NCI-H2107 treated with DMSO at 0.1 percent for 48 hours (cell line): ENCODE results near the gene ZNF581.

Experiments used
- DNase-seq: peaks from one replicate; lab custom pipeline; 2025; ENCODE audit not compliant: unreplicated experiment; lab: John Stamatoyannopoulos, UW

Gene ZNF581

GRCh38 chr19:55661826-55662225, 18.4 kb downstream of the ZNF581 start:
- no peak for DNase-seq

DNA sequence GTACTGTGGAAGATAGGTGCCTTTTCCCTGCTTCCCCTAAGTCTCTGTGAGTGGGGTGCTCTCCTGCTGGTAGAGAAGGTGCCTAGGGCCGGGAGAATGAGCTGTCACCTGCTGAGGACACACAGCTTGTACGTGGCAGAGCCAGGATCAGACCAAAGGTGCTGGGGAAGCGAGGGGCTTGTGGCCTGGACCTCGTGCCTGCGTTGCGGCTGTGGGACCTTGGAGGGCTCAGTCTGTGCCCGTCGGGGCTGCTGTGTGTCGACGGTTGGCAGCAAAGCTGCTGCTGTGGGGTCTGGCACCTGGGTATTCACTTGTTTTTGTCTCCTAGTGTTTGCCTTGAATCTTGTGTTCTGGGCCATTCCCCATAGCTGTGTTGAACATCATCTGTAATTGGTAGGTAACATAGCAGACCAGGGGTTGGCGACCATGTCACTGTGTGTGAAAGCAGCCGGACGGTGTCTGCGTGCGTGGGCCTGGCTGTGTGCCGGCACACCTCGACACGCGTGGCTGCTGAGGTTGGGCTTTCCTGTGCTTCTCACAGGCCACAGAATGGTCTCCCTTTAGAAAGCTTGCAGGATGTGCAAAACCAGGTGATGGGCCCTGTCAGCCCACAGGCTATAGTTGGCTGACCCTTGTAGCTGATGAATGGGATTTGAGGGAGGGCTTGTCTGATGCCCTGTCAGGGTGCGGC, 20.5 kb downstream of the ZNF581 start:
- no peak for DNase-seq

DNA sequence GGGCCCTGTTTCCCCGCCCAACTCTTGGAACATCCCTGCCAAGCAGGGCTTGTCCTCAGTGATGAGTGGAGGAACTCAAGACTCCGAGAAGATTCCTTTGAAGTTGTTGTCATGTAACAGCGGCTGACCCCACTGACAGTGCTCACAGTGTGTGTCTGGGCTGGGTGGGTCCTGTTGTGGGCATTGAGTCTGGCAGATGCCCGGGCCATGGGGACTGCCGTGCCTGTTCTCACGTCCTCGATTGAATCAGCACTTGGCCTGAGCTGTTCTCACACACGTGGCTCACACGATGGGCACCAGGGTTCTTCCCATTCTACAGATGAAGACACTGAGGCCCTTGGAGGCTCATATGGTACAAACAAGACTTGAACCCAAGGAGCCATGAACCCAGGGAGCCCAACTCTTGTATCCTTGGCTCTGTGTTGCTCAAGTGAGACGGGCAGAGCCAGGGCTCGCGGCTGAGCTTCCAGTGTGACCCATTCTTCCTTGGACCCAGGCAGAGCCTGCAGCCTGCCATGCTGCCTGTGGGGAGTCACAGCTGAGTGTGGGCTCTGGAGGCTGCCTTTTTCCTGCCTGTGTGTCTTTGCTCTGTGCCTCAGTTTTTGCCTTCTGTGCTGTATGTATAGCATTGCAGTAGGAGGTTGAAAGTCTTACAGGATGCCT, 23.0 kb downstream of the ZNF581 start:
- DNase-seq, result no peak

DNA sequence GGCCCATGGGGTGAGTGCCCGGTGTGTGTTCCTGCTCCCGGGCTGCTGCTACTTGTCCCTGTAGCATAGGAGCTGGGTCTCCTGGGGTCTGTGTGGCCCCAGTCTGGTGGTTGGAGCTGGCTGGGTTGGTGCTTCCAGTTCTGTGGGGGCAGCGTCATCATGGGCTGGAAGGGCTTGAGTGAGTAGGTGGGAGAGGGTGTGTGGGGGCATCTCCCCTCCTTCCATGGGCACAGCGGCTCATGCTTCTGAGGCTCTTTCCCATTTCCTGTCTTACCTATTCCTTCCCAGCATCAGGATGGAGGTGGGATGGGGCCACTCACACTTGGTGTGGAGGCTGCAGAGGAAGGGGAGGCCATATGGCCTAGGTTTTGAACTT, 23.5 kb downstream of the ZNF581 start:
- DNase-seq, result no peak

DNA sequence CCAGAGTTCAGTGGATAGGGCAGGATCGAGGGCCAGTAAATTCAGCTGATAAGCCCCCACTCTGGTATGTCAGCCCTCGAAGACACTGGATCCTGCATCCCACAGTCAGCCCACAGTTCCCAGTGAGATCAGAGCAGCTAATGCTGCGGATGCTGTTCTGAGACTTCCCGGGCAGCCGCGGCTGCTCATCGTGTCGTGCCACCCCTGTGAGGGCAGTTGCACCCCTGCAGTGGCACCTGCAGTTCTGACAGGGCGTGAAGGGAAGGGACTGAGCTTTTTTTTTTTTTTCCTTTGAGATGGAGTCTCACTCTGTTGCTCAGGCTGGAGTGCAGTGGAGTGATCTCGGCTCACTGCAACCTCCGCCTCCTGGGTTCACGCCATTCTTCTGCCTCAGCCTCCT, 24.1 kb downstream of the ZNF581 start:
- DNase-seq, result no peak

GRCh38 chr19:55667958-55668357, 24.5 kb downstream of the ZNF581 start:
- no peak for DNase-seq

DNA sequence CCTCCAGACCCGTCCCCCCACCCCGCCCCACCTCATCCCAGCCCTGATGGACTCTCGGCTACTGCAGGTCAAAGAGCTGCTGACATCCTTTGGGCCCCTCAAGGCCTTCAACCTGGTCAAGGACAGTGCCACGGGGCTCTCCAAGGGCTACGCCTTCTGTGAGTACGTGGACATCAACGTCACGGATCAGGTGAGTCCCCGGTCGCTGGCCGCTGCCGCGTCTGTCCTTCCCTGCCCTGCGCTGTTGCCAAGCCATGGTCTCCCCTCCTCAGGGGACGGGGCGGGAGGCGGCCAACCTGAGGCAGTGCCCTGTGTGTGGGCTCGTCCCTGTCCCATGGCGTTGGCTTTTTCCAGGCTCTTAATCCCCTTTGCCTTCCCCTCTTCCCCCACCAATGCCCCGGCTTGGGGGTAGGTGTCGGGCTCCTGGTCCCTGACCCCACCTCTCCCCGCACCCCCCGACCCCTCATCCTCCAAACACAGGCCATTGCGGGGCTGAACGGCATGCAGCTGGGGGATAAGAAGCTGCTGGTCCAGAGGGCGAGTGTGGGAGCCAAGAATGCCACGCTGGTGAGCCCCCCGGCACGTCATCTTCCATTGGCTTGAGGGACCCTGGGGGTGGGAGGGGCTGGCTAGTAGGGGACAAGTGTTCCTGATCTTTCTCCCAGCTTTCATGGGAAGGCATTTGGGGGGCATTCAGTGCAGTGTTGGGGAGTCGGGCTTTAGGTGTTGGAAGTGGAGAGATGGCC, 25.3 kb downstream of the ZNF581 start:
- DNase-seq, result no peak

- DNase-seq, result peak; percentile 83
Measured at GRCh38 chr19:55669418-55670279, 26.2 kb downstream of the ZNF581 start.

DNA sequence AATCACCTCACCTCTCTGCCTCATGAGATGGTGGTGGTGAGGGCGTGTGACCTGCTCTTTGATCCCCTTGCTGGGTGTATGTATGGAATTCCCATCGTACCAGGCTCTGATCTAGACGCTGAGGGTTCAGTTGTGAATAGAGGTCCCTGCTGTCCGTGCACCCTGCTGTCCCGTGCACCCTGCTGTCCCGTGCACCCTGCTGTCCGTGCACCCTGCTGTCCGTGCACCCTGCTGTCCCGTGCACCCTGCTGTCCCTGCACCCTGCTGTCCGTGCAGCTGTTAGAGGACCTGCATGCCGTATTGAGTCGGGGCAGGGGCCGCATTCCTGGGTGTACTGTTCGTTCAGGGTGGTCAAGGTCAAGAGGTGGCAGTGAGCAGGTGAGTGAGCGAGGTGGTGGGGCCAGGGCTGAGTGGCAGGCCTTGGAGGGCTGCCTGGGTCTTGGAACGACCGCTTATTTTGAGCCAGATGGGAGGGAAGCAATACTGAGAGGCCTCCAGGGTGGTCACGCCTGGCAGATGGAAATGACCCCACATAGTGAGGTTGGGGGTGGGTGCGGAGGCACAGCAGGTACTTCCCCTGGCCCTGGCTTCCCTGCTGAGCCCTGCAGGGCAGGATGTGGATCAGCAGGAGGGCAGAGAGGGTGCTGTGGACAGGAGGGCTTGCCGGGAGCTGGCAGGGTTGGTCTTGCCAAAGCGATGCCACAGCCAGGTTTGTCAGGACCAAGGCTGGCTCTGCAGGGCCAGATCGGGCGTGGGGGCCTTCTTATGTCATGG, 27.0 kb downstream of the ZNF581 start:
- DNase-seq, result peak; percentile 83

DNA sequence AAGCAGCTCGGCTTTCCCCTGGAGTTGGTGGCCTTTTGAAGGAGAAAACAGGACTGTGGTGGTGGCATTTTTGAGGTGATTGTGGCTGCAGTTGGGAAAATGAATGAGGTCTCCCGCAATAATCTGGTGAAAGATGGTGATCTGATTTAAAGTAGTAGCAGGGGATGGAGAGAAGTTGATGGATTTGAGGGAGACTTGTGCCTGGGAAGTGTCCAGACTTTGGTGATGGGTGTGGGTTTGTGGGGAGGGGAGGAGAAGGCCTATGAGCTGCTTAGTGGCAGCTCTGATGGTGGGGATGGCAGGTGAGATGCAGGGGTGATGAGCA, 27.6 kb downstream of the ZNF581 start:
- DNase-seq, result no peak

GRCh38 chr19:55672418-55672817, 29.0 kb downstream of the ZNF581 start:
- no peak for DNase-seq

DNA sequence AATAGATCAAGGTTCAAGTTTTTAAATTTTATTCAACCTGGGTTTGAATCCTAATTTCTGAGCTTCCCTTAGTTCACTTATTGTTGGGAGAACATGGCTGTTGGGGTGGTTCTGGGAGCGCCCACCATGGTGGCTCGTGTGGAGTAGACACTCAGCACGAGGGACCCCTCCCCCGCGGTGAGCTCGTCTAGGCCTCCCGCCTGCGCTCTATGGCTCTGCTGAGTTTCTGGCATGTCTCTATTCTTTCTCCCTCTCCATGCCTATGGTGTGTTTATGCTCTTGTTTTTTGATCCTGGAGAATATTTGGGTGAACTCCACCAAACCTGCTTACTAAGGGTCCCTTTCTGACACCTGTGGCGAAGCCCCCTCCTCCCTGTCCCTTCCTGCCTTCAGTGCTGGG, 30.0 kb downstream of the ZNF581 start:
- no peak for DNase-seq

DNA sequence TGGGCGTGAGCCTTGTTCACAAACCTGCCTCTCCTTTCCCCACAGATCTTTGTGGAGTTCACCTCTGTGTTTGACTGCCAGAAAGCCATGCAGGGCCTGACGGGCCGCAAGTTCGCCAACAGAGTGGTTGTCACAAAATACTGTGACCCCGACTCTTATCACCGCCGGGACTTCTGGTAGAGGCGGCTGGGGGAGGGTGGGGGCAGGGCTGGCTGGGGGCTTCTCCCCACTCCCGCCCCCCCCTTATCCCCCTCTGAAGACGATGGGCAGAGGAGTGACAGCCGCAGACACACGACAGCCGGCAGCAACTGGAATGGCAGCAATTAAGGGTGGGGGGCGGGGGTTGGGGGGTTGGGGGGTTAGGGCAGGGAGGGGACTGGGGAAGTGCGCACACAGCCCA, 30.4 kb downstream of the ZNF581 start:
- DNase-seq, result no peak

- DNase-seq, result no peak
Measured at GRCh38 chr19:55674459-55674840, 31.0 kb downstream of the ZNF581 start.

DNA sequence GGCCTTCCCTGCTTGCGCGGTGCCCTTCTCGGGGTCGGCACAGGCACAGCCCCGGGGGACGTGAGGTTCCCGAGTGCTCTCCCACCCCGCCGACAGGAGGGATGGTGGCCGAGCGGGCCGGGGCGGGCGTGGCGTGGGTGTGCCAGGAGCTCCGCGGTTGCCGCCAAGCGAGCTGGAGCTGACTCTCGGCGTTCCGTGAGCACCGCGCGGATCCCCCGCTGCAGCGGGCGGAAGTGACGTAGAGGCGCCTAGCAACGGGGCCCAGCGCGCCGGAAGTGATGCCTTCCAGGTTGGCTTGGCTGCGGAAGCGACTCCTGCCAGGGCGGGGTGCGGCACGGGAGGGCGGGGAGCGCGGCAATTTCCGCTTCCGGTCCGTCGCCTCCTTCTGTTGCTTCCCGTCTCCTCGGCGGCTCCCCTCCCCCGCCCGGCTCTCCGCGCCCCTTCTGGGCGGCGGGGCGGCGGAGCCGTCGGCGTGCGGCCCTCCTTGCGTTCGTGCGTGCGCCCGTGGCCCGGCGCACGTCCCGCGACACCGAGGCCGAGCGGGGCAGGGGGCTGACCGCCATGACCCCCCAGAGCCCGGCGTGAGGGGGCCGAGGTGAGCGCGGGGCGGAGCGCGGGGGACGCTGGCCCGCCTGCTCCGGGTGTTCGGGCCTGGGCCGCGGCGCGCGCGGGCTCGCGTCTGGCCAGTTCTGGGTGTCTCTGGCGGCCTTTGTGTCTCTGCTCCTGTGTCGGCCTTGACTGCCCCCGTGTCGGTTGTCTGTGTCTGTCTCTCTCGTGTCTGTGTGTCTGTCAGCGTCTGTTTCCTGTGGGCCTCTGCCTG, 31.6 kb downstream of the ZNF581 start, which contains the start of gene EPN1:
EPN1 (plus strand) TSS at position 386 of the 820 bp plus-strand sequence. CDS start 3,402 bp downstream, outside the sequence.
- peak; percentile 72 for DNase-seq

GRCh38 chr19:55675661-55676354, 32.4 kb downstream of the ZNF581 start:
- no peak for DNase-seq

DNA sequence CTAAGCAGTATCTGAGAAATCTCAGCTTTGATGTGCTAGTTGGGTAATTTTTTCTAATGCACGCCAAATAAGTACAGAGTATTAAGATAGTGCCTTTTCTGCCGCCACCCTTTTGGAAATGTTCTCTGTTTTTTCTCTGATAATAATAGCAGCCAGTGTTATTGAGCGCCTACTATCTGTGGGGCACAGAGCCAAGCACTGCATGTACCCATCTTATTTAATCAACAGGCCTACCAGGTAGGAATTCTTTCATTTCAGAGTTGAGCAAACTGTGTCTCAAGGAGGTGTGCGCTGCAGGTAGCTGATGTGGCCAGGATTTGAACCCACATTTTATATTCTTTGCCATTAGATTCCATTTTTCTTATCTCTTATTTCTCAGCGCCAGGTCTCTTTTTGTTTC, 32.9 kb downstream of the ZNF581 start:
- DNase-seq, result no peak

GRCh38 chr19:55676889-55677505, 33.5 kb downstream of the ZNF581 start:
- no peak for DNase-seq

GRCh38 chr19:55677572-55678028, 34.2 kb downstream of the ZNF581 start:
- no peak for DNase-seq
